Neural cell (in vitro differentiated cells): ENCODE results near the gene CACNA2D4.
A peak's percentile ranks its signal among the peaks of the same experiment; 100 is the strongest.

Experiments used
- CTCF ChIP-seq: fragments of 450-650 bp; IDR thresholded peaks from 2 replicates; pipeline ENCODE4 v1.5.1; 2014; ENCODE audit warnings: antibody characterized with exemption, mild to moderate bottlenecking, moderate library complexity; ENCODE audit not compliant: poor library complexity, severe bottlenecking
- EP300 ChIP-seq: fragments of 450-650 bp; conservative IDR thresholded peaks from 2 replicates; pipeline ENCODE4 v1.6.1; 2014; ENCODE audit warnings: antibody characterized with exemption, mild to moderate bottlenecking, moderate library complexity; ENCODE audit not compliant: poor library complexity, severe bottlenecking
- EZH2 ChIP-seq: fragments of 200-600, 300-800 bp; shearing (Covaris generic), sonication (generic); IDR thresholded peaks from 2 replicates; pipeline ENCODE4 v1.6.1; 2014; ENCODE audit warnings: antibody characterized with exemption, low read length, borderline replicate concordance, mild to moderate bottlenecking; ENCODE audit not compliant: insufficient read depth, poor library complexity, severe bottlenecking
- POLR2AphosphoS5 ChIP-seq: IDR thresholded peaks from 2 replicates; pipeline ENCODE4 v1.6.1; 2012
- RAD21 ChIP-seq: fragments of 450-650 bp; conservative IDR thresholded peaks from 2 replicates; pipeline ENCODE4 v1.6.1; 2014; ENCODE audit warnings: antibody characterized with exemption, mild to moderate bottlenecking, moderate library complexity
- SMC3 ChIP-seq: fragments of 450-650 bp; conservative IDR thresholded peaks from 2 replicates; pipeline ENCODE4 v1.6.1; 2014; ENCODE audit warnings: antibody characterized with exemption, mild to moderate bottlenecking, moderate library complexity; ENCODE audit not compliant: poor library complexity
- TF ChIP-seq, protein P1 (sequence below): IDR thresholded peaks from 2 replicates; pipeline ENCODE4 v1.6.1; 2012; ENCODE audit warnings: borderline replicate concordance

DNA sequence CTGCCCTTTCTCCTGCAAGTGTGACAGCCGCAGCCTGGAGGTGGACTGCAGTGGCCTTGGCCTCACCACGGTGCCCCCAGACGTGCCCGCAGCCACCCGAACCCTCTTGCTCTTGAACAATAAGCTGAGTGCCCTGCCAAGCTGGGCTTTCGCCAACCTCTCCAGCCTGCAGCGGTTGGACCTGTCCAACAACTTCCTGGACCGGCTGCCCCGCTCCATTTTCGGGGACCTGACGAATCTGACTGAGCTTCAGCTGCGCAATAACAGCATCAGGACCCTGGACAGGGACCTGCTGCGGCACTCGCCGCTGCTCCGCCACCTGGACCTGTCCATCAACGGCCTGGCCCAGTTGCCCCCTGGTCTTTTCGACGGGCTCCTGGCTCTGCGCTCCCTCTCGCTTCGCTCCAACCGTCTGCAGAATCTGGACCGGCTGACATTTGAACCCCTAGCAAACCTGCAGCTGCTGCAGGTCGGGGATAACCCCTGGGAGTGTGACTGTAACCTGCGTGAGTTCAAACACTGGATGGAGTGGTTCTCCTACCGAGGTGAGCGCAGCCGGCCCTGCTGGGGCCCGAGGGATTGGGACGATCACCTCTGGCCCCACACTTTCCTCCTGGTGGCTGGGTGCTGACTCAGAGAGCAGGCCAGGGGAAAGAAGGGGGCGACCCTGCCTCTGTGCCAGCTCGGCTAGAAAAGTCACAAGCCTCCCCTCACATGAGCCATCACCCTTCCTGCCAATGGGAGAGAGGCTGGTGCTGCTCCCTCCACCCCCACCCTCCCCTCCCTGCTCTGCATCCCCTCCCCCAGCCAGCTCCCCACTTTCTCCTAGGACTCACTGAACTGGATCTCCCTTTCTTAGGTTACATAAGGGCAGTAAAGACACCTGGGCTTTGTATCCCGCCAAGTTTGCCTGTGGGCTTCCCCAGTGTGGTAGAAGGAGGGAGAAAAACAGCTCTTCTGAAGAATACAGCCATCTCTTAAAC, 87.2 kb downstream of the CACNA2D4 start:
- TF ChIP-seq CTCF = no peak
- no peak for TF ChIP-seq EP300
- no peak for TF ChIP-seq SMC3
- no peak for TF ChIP-seq RAD21
- TF ChIP-seq POLR2AphosphoS5 = no peak
- no peak for TF ChIP-seq EZH2
- TF ChIP-seq, protein P1, sequence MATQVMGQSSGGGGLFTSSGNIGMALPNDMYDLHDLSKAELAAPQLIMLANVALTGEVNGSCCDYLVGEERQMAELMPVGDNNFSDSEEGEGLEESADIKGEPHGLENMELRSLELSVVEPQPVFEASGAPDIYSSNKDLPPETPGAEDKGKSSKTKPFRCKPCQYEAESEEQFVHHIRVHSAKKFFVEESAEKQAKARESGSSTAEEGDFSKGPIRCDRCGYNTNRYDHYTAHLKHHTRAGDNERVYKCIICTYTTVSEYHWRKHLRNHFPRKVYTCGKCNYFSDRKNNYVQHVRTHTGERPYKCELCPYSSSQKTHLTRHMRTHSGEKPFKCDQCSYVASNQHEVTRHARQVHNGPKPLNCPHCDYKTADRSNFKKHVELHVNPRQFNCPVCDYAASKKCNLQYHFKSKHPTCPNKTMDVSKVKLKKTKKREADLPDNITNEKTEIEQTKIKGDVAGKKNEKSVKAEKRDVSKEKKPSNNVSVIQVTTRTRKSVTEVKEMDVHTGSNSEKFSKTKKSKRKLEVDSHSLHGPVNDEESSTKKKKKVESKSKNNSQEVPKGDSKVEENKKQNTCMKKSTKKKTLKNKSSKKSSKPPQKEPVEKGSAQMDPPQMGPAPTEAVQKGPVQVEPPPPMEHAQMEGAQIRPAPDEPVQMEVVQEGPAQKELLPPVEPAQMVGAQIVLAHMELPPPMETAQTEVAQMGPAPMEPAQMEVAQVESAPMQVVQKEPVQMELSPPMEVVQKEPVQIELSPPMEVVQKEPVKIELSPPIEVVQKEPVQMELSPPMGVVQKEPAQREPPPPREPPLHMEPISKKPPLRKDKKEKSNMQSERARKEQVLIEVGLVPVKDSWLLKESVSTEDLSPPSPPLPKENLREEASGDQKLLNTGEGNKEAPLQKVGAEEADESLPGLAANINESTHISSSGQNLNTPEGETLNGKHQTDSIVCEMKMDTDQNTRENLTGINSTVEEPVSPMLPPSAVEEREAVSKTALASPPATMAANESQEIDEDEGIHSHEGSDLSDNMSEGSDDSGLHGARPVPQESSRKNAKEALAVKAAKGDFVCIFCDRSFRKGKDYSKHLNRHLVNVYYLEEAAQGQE = peak; percentile 38
